HepG2 (cell line): ENCODE results near the gene DAAM2.

Experiments
- ADNP ChIP-seq: sonication (generic); formaldehyde crosslinking; IDR thresholded peaks from 2 replicates; pipeline ENCODE4 v1.4.0; 2020; ENCODE audit warnings: missing genetic modification reagents
- HNRNPH1 ChIP-seq: fragments of 200-400 bp; formaldehyde crosslinking; optimal IDR thresholded peaks from 2 replicates; pipeline ENCODE3; 2017; ENCODE audit warnings: mild to moderate bottlenecking, low read depth, low read length
- RAD21 ChIP-seq: fragments of 450-650 bp; formaldehyde crosslinking; IDR thresholded peaks from 2 replicates; pipeline ENCODE4 v1.5.0; 2020; ENCODE audit warnings: mild to moderate bottlenecking
- SIN3A ChIP-seq: IDR thresholded peaks from 2 replicates; pipeline ENCODE4 v1.6.1; 2011; ENCODE audit warnings: low read depth, mild to moderate bottlenecking, control low read depth, low read length, borderline replicate concordance

DNA sequence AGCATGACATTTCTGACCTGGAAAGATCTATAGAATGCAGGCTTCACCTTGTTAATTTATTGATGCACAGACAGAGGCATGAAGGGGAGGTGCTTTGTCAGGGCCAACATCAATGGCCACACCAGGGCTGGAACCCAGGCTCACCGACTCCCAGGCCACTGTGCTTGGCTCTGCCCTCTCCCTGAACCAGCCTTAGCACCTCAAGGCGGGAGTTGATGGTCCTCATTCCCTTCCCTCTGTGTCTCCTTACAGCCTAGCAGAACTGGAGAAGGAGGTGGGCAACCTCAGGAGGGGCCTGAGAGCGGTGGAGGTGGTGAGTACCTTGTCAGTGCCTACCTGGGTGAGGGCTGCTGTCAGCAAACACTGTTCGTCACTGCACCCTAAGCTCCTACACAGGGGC is 106.4 kb downstream of the DAAM2 start:
- no peak for TF ChIP-seq HNRNPH1
- TF ChIP-seq RAD21 = no peak
- no peak for TF ChIP-seq SIN3A
- TF ChIP-seq ADNP (CRISPR knock-in tag) = no peak
